NCI-H1930 (cell line): Measurements from ENCODE around the gene SAMD10.
A peak's percentile ranks its signal among the peaks of the same experiment; 100 is the strongest.
"Not testable (repeated sequence)": the region's sequence is repeated elsewhere in the genome, so short reads cannot be mapped to it uniquely, and the experiment has no call there.

Source experiments
- DNase-seq, 2 experiments: peaks; one replicate each; lab custom pipeline; 2025; lab: John Stamatoyannopoulos, UW

SAMD10 gene

GRCh38 chr20:63979557-63980316 is at the start of gene SAMD10:
Gene SAMD10 (minus strand): TSS chr20:63979642. CDS start chr20:63979467, 175 bp downstream.
- peak; percentile 42 to 68 for DNase-seq

- no peak for DNase-seq
Observed at GRCh38 chr20:64027981-64028685, 48.7 kb upstream of the SAMD10 start.

GRCh38 chr20:64025826-64026412 is 46.5 kb upstream of the SAMD10 start:
- DNase-seq: no peak

GRCh38 chr20:64025101-64025825 is 45.8 kb upstream of the SAMD10 start:
- DNase-seq: no peak

GRCh38 chr20:64024141-64024990 is 44.9 kb upstream of the SAMD10 start:
- DNase-seq: no peak

GRCh38 chr20:64023361-64024140 is 44.1 kb upstream of the SAMD10 start:
- no peak for DNase-seq

GRCh38 chr20:64022671-64023360 is 43.4 kb upstream of the SAMD10 start:
- DNase-seq: no peak

GRCh38 chr20:64021124-64021975 is 41.9 kb upstream of the SAMD10 start:
- DNase-seq: no peak

- DNase-seq: no peak
Observed at GRCh38 chr20:64015635-64016034, 36.2 kb upstream of the SAMD10 start.

- DNase-seq: not testable (repeated sequence)
Observed at GRCh38 chr20:64012385-64013154, 33.1 kb upstream of the SAMD10 start.

GRCh38 chr20:64011366-64011779 is 31.9 kb upstream of the SAMD10 start:
- no peak for DNase-seq

GRCh38 chr20:64010711-64011237 is 31.3 kb upstream of the SAMD10 start:
- DNase-seq: no peak

- DNase-seq: no peak
Observed at GRCh38 chr20:64009811-64010387, 30.5 kb upstream of the SAMD10 start.

- no peak for DNase-seq
Observed at GRCh38 chr20:64006902-64007301, 27.5 kb upstream of the SAMD10 start.

GRCh38 chr20:64006490-64006889 is 27.0 kb upstream of the SAMD10 start:
- no peak for DNase-seq

GRCh38 chr20:64005394-64005793 is 26.0 kb upstream of the SAMD10 start:
- no peak for DNase-seq

GRCh38 chr20:64003960-64004725 is 24.7 kb upstream of the SAMD10 start:
- DNase-seq: no peak
